ENCODE measurements around the gene PLCB2.

Gene PLCB2

DNA sequence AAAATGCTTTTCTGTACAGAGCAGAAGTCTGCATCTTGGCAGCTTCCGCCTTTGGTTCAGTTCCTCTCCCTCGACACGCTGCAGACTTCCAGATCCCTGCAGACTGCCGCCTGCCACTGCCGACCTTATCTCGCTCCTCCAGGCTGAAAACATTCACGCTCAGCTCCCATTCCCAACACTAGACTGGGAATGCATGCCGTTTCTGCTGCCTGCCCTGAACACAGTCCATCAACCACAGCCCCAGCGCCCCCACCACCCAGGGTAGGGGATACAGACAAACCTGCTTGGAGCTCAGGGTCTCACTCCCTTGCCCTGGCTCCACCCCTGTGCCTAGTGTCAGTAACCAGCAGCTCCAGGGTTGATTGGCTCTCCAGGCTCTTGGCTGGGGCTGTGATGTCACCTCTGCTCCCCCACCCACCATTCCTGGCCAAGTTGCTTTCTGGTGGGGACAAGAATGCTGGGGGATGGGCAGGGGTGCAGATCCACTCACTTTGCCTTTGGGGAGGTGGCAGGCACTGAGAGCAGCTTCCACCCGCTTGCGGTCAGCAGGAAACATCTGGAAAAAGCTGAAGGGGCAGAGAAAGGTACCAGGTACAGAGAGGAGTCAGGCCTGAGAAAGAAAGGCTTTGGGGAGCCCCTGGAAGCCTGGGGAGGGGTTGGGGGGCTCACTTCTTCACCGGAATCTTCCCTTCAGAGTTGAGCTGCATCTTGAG, 6.1 kb downstream of the PLCB2 start:
- DNase-seq = no peak

DNA sequence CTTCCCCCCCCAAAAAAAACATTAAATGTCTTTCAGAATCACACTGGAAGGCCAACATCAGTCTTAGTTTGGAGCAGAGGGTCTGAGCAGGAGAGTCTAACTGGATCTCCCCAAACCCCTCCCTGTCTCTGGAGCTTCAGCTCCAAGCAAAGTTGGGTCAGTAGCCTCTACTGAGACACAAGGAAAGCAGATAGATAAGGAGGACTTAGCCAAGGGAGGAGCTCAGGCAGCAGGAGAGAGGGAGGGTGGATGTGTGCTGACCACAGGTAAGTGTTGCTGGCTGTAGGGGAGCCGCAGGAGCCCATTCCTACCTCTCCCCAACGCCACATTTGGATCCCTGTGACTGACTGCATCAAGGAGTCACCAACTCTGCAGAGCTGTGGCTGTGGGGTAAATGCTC, 7.0 kb downstream of the PLCB2 start:
- DNase-seq = no peak

DNA sequence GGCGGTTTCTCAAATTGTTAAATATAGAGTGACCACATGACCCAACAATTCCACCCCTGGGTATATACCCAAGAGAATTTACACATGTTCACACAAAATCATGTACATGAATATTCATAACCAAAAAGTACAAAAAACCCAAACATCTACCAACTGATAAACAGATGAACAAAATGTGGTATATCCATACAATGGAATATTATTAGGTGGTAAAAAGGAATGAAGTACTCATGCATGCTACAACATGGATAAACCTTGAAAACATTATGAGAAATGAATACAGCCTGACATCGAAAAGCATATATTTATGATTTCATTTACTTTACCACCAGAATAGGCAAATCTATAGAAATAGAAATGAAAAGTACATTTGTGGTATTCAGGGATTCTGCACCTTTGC, 7.4 kb downstream of the PLCB2 start:
- DNase-seq = no peak

DNA sequence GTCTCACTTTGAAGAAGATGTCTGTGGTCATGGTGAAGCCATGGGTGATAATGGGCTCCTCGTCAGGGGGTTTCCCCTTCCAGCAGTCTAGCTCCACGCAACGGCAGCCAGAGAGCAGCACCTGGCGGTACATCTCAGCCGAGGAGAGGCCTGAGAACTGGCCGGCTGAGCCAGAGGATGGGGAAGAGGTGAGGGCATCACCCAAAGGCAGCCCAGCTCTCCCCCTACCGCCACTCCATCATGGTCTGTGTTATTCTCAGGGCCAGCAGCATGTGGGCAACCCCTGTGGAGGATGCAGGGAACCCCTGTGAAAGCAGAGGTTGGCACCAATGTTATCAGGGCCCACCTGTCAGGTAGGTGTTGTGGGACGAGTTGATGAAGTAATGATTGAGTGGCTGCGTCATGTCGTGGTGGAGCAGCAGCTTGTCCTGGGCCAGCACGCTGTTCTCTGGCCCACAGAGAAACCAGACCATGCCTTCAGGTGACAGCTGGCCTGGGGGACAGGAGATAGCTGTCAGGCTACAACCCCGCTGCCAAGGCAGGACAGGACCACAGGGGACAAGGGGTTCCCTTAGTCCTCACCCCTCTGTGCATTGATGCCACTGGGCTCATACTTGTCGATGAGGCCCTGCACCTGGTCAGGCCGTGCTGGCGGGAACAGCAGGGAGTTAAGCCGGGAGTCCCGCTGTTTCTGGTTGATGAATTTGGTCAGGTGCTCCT, 9.4 kb downstream of the PLCB2 start:
- DNase-seq = no peak

DNA sequence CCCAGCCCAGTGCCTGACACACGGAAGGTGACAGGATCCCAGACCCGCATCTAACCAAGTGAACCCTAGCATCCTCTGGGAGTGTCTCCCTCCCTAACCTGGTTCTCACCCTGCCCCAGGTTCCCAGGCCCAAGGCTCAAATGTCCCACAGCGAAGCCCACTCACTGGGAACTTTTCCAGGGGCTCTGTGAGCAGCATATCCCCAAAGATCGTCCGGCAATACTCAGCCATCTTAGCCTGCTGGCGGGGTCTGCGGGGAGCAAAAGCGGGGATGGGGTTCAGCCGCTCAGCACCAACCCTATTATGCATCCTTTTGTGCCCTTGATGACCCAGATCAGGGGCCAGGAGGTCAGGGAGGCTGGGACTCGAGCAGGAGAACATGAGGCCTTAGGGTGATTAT, 10.4 kb downstream of the PLCB2 start:
- DNase-seq = no peak

DNA sequence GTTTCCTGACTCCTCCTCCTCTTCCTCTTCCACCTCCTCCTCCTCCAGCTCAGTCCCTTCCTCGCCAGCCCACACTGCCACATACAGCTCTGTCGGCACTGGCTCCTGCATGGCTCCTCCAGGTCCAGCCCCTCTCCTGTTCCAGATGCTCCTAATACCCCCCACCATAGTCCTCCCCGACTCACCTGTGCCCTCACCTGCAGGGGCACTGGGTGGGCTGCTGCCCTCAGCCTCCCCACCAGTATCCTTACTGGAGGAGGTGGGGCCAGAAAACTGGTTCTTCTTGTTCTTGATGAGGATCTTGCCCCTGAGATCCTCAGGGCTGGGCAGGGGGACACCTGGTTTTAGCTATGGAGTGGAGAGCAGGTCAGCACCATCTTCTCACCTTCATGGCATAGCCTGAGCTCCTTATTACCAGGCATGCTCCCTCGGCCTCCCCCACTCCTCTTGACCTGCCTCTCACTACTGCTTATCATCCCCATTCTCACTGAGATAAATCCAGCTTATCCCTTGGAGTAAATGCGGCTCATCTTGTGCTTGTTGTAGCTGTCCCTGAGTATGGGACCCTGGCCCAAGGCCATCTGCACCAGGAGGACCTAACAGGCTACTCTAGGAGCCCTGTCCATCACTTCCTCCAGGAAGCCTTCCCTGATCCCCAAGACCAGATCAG, 11.0 kb downstream of the PLCB2 start:
- no peak for DNase-seq

DNA sequence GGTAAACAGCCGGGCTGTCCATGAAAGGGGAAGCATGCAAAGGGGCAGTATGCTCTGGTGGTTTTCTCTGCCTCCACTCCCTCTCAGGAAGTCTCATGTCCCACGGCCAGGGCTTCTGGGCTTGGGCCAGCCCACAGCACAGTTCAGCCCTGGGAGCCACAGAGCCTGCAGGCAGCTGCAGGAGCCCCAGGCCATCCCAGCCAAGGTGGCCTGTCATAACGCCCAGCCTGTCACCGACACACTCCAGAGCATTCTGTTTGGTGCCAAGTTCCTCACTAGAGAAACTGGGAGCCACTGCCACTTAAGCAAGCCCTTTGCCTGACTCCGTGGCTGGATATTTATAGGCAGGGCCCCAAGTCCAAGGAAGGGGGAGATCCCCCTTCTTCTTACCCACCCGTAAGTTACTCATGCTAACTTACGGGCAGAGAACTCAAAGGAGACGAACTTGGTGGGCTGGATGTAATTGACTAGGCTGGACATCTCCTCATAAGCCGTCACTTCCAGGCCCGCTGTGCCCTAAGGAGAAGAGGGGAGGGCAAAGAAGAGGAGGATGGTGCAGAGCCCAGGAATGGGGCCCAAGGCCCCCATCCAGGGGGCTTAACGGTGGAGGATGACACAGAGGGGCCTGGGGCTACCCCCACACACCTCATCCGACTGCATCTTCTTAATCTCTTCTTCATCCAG, 11.7 kb downstream of the PLCB2 start:
- no peak for DNase-seq

DNA sequence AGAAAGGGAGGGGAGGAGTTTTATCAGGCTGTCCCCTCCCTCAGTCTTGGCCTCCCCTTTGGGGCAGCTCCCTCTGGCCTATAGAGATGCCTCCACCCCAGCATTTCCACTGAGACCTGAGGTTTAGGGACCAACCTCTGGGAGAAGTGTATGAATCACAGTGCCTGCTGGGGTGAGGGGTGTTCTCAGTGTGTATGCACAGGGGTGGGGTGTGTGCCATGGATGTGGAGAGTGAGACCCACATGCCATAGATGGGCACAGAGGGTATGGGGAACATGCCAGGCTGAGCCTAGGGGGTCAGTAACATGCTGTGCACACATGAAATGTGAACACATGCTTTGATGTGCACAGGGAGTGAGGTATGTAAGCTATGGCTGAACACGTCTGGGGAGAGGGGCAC, 12.4 kb downstream of the PLCB2 start:
- no peak for DNase-seq

DNA sequence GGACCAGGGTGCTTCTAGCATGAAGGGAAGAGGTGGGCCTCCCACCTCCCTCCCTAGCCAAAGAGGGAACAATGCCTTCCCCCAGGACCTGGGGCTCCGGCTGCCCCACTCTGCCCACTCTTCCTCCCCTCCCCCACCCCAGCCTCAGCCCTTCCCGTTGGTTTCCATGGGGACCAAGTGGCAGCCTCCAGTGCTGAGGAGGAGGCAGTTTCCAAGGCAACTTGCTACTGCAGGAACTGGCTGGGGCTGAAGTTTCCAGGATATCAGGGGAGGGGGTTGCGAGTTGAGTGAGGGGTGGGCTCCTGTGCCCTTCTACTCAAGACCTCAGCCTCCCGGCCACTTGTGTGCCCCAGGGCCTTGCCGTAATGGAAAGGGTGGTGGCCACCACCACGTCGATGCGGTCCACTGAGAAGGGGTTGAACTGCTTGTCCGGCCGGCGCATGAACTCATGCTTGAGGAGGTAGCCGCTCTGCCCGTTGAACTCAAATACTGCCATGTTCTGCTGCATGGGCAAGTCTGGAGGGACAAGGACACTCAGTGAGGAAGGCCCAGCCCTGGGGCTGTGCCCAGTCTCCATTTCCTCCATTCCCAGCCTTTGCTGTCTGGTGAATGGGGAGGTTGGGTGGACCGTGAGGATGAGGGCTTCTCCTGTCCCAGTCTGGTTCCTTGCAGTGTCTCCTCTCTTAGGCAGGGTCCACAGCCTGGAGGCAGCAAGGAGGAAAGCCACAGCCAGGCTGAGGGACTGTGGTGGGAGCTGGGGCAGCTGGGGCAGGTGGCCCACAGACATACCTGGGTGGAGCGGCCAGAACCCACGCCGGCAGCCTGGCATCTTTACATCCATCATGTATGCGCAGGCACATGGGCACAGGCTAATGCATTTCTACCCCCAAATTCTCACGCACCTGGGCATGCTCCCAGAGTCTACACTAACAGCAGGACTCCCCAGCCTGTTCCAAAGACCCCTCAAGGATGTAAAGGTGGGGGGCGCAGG, 13.5 kb downstream of the PLCB2 start:
- no peak for DNase-seq

DNA sequence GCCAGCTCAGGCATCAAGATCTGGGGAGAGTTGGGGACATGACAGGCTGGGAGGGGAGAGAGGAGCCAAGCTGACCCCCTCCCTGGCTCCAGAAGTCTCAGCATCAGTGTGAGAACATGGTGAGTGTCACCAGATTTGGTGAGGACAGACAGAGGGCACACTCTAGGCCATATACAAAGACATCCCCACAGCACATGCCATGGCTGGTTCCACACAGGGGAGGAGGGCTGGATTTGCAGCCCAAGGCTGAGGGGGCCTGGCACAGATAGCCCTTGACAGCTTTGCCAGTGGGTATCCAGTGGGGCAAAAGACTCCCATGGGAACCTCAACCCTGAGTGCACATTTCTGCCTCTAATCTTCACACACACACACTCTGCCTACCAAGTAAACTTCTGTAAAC, 14.7 kb downstream of the PLCB2 start:
- DNase-seq = no peak

DNA sequence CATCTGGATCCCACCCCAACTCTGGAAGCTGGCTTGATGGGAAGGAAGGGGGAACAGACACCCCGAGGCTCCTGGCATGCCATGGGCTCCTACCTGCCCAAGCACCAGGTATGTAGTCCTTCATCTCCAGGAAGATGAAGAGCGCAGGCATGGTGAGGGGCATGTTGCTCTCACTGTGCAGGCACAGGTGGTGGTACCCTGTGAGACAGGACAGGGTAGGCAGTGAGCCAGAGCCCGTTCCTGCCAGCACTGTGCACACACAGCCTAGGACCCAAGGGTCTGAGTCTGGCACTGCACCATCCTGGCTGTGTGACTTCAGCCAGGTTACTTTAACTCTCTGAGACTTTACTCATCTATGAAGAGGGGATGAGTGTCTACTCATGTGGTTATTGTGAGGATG, 15.5 kb downstream of the PLCB2 start:
- no peak for DNase-seq

DNA sequence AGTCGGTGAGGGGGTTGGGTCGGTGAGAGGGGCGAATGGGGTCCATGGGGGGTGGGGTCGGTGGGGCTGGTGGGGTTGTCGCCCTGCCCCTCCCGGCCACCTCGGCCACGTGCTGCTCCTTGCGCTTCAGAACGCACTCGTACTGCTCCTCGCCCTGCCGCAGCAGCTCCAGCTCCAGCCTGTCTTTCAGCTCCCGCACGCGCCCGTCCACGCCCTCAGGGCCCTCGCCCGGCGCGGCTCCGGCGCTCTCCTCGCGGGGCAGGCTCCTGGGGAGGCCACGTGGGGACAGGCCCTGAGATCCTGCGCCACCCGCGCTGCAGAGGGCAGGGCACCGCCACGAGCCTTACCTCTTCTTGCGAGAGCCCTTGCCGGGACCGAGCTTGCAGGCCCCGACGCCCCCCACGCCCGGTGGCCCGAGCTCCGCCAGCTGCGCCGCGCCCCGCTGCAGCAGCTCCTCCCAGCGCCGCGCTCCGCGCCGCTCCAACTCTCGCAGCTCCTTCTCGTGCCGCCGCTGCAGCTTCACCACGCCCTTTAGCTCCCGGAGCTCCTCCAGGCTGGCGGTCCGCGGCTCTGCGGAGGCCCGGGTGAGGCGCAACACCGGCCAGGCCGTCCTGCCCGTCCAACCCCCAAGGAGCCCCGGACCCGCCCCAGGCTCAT, 16.7 kb downstream of the PLCB2 start:
- no peak for DNase-seq

DNA sequence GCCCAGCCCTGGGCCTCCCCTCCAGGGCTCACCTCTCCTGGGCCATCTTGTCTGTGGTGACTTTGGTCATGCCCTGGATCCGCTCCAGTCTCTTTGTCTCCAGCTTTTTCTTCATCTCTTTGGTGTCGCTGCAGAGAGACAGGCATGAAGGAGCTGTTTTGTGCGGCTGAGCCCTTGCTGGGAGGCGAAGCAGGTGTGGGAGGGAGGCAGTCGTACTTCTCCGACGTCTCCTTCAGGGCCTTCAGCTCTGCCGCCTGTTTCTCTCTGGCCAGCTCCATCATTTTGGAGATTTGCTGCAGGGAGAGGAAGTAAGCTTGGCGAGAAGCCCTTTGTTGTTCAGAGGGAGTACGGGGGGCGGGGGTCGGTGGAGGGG, 17.2 kb downstream of the PLCB2 start:
- DNase-seq = no peak

DNA sequence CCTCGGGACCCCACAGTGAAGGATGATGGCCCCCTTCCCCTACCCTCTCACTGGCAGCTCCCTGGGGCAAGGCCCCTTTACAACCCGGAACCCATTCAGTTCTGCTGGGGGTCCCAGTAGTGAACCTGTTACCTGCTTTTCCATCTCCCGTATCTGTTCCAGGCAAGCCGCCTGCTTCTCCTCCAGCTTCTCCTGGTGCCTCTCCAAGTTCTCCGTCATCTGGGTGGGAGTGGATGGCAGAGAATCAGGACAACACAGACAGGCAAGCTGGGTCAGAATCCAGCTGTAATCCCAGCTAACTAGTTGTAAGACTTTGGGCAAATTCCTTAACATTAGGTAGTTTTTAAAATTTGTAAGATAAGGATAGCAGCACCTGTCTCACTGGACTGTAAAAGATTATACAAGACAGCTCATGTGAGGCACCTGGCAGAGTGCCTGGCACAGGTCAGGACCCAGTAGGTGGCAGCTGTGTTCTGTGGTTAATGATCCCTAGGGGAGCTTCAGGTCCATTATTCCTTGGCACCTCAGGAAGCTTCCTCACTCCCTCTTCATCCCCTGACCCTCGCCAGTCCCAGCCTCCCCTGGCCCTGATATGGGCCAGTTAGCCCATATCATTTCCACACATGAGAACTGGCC, 18.5 kb downstream of the PLCB2 start:
- DNase-seq = no peak

DNA sequence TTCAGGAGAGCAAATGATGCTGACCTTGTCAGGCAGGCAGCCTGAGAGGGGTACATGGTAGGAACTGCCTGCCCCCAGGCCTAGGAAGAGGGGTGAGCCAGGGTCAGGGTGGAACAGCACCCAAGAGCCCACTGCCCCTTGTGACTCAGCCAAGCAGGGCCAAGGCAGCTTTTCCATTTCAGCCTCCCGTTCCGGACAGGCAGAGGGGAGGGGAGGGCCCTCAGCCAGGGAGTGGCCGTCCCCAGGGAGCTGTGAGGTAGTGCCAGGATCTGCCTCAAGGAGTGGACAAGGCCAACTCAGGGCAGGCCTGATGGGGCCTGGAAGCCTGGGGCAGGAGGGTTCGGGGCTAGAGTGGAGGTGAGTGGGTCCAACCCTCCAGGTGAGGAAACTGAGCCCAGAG, 19.8 kb downstream of the PLCB2 start:
- no peak for DNase-seq

DNA sequence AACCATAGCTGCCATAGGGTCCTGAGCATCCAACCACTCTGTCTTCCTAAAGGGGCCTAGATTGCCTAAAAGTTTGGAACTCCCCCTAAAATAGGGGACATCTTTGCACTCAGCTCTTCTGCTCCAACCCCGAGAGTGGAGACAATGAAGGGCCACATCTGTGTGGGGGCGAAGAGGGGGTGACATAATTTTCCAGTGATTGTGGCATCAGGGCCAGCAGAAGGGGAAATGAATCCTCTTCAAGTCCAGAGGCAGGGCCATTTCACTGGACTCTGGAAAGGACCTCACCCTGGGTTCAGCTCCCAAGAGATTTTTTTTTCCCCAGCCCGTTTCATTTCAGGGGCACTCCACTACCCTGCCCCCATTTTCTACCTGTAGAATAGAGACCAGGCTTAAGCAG, 20.2 kb downstream of the PLCB2 start:
- no peak for DNase-seq

DNA sequence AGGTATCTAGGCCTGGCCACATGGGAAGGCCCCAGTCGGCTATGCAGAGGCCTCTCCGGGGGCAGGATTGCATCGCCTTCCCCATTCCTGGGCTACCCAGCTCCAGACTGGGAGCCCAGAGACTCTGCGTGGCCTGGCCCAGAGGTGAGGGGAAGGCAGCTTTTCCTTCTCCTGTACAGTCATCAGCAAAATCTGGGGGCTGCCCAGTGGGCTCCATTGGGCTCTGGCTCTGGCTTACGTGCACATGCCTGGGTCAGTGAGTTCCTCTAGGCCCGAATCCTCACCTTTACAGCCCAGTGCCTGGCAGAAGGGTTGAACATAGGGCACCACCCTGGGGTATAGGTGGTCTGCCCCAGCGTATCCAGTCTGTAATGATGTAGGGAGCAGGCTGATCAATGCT, 20.9 kb downstream of the PLCB2 start:
- no peak for DNase-seq

DNA sequence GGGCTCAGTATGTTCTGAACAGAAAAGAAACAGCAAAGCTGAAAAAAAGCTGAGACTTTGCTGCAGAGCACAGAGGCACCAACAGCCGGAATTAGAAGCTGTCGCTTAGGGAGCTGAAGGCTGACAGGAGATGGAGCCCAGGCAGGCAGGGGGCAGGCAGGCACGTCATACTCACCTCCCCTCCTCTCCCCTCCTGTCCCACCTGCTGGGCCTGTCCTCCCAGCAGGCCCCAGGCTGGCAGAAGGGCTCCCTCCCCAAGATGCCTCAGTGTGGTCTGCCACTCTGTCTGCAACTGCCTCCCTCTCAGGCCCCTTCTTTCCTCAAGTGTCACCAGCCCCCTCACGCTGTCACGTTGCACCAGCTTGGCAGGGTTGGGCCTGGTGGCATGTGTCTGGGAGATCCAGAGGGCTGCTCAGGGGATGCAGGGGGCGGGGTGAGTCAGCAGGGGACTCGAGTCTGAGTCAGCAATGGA, 21.6 kb downstream of the PLCB2 start:
- no peak for DNase-seq

DNA sequence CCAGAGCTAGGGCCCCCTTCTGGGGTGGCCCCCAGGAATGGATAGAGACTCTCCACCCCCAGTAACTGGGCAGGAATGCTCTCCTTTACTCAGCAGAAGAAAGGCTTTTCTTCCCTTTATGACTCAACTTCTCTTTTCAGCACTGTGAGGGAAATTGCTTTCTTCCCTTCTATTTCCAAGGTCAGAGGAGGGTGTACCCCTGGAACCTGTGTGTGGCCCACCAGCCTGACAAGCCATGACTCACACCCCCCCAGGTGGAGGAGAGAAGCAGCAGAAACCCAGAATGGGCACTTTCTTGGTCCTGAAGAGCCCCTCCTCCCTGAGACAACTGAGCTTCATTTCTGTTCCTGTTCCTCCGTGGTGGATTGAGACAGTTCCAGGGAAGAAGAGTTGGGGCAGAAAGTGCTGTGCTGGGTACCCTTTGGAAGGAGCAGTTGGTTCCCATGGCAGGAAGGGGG, 22.2 kb downstream of the PLCB2 start:
- no peak for DNase-seq

DNA sequence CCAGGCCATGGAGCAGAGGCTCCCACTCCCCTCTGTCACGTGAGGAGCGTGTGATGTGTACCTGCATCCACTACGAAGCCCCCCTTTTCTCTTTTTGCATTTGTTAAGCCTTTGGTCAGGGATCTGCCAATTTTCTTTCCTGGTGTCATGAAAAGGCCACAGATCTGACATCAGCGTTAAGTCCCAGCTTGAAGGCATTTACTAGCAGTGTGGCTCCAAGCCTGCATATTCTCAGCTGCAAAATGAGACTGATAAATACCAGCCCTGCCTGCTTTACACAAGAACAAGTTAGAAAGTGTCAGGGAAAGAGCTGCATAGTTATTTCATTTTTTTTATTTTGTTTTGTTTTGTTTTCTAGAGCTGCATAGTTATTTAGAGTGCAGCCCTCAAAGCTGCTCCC, 22.6 kb downstream of the PLCB2 start:
- DNase-seq = no peak

DNA sequence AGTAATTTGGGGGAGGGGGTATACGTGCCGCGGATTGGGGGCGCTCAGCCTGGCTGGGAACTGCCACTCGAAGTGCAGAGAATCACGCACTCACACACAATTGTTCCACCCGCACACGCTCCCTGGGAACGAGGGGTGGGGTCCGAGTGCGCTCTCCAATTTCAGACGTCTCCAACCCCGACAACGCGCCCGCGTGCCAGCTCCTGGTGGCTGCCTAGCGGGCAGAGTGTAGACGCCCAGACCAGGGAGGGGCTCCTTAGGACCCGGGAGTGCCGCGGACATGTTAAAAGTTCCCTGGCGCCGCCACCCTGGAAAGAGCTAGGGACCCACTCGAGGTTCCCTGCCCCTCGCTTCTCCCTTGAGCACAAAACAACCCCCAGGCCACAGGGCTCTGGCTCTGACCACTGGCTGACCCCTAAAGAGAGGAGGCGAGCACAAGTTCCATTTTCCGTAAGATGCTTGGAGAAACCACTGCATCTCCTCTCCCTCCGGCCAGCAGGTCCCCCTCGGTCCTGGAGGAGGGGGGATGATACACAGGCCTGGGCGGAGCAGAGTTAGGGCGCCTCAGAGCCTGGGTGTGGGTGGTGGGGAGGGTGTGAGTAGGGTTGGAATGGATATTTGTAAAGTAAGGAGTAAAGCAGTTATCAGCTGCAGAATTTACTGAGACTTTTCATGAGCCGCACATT, 24.0 kb downstream of the PLCB2 start:
- no peak for DNase-seq
